ENCODE results near the gene ADAMTS18. TPM values are rescaled to one million over a fixed set of nuclear protein-coding genes. Genes with fewer than 3 reads are reported as not detected.

ADAMTS18 gene
- total and polyA plus RNA-seq, 9 donors = 0.05 to 2.3 (median 0.79) TPM; not detected in 1

- intact Hi-C loops (cut with DNase I) = no loop called here
- no peaks in the 10 kb centered on the region for H3K9me3 ChIP-seq
- no peak overlapping the region for H3K4me3 ChIP-seq
- WGBS, 3 donors = 92 to 96% (median 95%) methylated on average over 3 of the region's 3 CpGs
- H3K27me3 ChIP-seq = no peaks in the 10 kb centered on the region
- DNase-seq = no peak
- TF ChIP-seq EP300 (IDR thresholded peaks at IDR 0.05) = no peak
- peaks cover 7% of the 10 kb centered on the region for H3K4me1 ChIP-seq (ENCODE audit: insufficient read depth)
- H3K27ac ChIP-seq = no peak overlapping the region
- H3K36me3 ChIP-seq = no peaks in the 10 kb centered on the region
Measured at GRCh38 chr16:77387815-77388209, 47.0 kb downstream of the ADAMTS18 start.

GRCh38 chr16:77386831-77387814 is 47.7 kb downstream of the ADAMTS18 start:
- Histone ChIP-seq H3K4me1 (ENCODE audit: insufficient read depth) (peaks cover 7% of the 10 kb centered on the region), H3K4me3 (no peak overlapping the region), H3K9me3 (no peaks in the 10 kb centered on the region), H3K27me3 (no peaks in the 10 kb centered on the region), H3K36me3 (no peaks in the 10 kb centered on the region), H3K27ac (no peak overlapping the region)
- no peak for DNase-seq
- TF ChIP-seq CTCF (IDR thresholded peaks at IDR 0.05) (no peak), POLR2A (IDR thresholded peaks at IDR 0.05) (no peak), EP300 (IDR thresholded peaks at IDR 0.05) (no peak)
- 38 to 51% (median 39%) methylated on average over 9 of the region's 9 CpGs for WGBS, 3 donors
- intact Hi-C loops (cut with DNase I) = no loop called here

GRCh38 chr16:77385481-77385880 is 49.4 kb downstream of the ADAMTS18 start:
- TF ChIP-seq EP300 (IDR thresholded peaks at IDR 0.05) = no peak
- TF ChIP-seq CTCF (IDR thresholded peaks at IDR 0.05) = no peak
- TF ChIP-seq POLR2A (IDR thresholded peaks at IDR 0.05) = no peak
- intact Hi-C loops (cut with DNase I) = no loop called here
- H3K4me1 ChIP-seq (ENCODE audit: insufficient read depth) = peaks cover 7% of the 10 kb centered on the region
- H3K4me3 ChIP-seq = no peak overlapping the region
- H3K27me3 ChIP-seq = no peaks in the 10 kb centered on the region
- H3K27ac ChIP-seq = no peak overlapping the region
- WGBS, 3 donors = 62 to 70% (median 66%) methylated on average over 3 of the region's 3 CpGs
- DNase-seq = no peak
- H3K9me3 ChIP-seq = no peaks in the 10 kb centered on the region
- H3K36me3 ChIP-seq = no peaks in the 10 kb centered on the region

GRCh38 chr16:77383606-77384187 is 51.1 kb downstream of the ADAMTS18 start:
- DNase-seq = no peak
- no peak overlapping the region for H3K4me3 ChIP-seq
- TF ChIP-seq POLR2A (IDR thresholded peaks at IDR 0.05) = no peak
- no peak for TF ChIP-seq CTCF (IDR thresholded peaks at IDR 0.05)
- TF ChIP-seq EP300 (IDR thresholded peaks at IDR 0.05) = no peak
- H3K4me1 ChIP-seq (ENCODE audit: insufficient read depth) = peaks cover 7% of the 10 kb centered on the region
- H3K27me3 ChIP-seq = no peaks in the 10 kb centered on the region
- H3K9me3 ChIP-seq = no peaks in the 10 kb centered on the region
- WGBS, 3 donors = 81 to 85% (median 83%) methylated on average over 8 of the region's 8 CpGs
- no peaks in the 10 kb centered on the region for H3K36me3 ChIP-seq
- intact Hi-C loops (cut with DNase I) = no loop called here
- H3K27ac ChIP-seq = no peak overlapping the region

GRCh38 chr16:77376358-77376757 is 58.5 kb downstream of the ADAMTS18 start:
- TF ChIP-seq EP300 (IDR thresholded peaks at IDR 0.05) (no peak), POLR2A (IDR thresholded peaks at IDR 0.05) (no peak), CTCF (IDR thresholded peaks at IDR 0.05) (no peak)
- Histone ChIP-seq H3K4me3 (no peak overlapping the region), H3K27me3 (no peaks in the 10 kb centered on the region), H3K9me3 (no peaks in the 10 kb centered on the region), H3K27ac (no peak overlapping the region), H3K4me1 (ENCODE audit: insufficient read depth) (no peaks in the 10 kb centered on the region), H3K36me3 (no peaks in the 10 kb centered on the region)
- intact Hi-C loops (cut with DNase I) = no loop called here
- DNase-seq = no peak
- WGBS, 3 donors = 54 to 60% (median 56%) methylated on average over 4 of the region's 4 CpGs
